GM21717 (cell line): ENCODE results near the gene MYO15B.

Source experiments
- ATAC-seq: cut with Tn5 transposase; IDR thresholded peaks from one replicate; pipeline ENCODE4 v1.9.1; 2021; ENCODE audit warnings: mild to moderate bottlenecking, moderate library complexity; ENCODE audit not compliant: unreplicated experiment

The MYO15B gene

DNA sequence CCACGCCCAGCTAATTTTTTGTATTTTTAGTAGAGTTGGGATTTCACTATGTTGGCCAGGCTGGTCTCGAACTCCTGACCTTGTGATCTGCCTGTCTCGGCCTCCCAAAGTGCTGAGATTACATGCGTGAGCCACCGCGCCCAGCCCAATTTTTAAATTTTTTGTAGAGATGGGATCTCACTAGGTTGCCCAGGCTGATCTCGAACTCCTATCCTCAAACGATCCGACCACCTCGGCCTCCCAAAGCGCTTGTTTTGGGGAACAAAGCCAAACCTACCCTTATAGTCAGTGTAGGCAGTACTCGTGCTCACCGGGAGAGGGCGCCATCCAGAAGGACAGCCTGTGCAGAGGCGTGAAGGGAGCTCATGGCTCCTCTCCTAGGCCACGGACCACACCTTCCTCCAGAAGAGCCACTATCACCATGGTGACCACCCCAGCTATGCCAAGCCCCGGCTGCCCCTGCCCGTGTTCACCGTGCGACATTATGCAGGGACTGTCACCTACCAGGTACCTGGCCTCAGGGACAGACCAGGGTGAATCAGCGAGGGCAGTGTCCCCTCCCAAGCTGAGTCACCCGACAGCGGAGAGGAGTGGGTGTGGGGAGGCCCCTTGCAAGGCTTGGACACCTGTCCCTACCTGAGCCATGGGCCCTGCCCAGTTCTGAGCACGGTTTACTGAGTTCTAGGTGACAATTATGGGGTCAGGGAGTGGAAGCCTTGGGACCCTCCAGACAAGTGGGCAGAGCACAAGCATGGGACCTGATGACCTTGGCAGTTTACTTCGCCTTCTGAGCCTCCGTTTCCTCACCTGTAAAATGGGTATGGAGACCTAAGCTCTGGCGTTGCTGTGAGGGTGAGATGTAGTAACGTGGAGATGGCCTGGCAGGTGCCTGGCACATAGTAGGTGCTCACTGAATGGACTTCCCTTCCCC is 13.7 kb downstream of the MYO15B start:
- no peak for ATAC-seq

DNA sequence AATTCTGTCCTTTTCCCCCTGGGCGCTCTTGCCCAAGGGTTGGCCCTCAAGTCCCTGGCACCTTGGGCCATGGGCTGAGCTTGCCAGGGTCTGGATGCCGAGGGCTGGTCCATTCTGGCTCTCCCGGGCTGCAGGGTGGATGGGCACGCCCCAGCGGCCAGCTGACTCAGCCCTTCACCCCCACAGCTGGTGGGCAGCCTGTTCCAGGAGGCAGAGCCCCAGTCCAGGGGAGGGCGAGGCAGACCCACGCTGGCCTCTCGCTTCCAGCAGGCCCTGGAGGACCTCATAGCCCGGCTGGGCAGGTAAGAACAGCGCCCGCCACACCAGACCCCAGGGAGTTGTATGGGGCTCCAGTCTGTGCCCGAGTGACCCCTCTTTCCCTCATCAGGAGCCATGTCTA is 15.0 kb downstream of the MYO15B start:
- no peak for ATAC-seq

DNA sequence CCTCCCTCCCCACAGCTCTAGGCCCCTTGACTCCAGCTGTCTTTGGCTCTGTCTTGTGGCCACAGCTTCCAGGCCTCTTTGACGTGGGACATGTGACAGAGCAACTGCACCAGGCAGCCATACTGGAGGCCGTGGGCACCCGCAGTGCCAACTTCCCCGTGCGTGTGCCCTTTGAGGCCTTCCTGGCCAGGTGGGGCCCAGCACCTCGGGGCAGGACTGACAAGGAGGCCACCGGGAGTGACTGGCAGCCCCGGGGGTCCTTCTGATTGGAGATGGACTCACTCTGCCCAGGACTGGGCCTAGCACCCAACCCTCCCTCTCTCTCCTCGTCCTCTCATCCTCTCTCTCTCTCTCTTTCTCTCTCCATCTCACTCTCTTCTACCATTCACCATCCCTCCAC is 15.5 kb downstream of the MYO15B start:
- no peak for ATAC-seq

DNA sequence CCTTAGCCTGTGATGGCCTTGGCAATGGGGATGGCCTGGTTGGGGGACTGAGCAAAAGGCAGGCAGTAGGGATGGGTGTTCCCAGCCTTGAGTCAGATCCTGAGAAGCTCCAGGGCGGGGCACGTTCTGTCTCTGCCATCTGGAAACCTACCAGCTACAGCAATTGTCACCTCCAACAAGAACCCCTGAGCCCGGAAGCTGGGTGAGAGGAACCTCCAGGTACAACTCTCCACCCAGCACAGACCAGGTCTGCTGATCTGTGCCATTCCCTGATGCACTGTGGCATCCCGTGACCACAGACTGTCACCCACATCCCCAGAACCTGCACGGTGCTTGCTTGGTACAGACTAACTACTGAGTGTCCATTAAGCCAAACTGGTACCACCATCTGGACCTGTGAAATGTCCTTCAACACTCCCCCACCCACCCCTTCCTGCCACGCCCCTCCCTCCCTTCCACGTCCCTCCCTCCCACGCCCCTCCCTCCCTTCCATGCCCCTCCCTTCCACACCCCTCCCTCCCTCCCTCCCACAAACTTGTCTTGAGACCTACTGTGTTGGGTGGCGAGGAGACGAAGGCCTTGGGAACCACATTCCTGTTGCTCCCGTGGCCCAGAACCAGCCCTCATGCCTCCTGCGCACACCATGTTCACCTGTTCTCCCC is 16.6 kb downstream of the MYO15B start:
- ATAC-seq = no peak

DNA sequence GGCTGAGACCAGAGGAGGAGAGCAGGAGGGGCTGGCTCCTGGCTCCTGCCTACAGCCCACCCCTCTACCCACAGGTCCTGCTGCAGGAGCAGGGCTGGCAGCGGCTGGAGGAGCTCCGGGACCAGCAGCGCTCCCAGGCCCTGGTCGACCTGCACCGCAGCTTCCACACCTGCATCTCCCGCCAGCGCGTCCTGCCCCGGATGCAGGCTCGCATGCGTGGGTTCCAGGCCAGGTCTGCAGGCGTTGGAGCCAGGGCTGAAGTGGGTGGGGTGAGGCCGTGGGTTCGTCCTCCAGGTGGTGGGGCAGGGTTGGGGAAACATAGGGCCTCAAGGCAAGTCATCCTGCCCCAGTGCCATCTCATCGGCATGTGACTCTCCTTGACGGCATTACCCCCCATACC is 18.2 kb downstream of the MYO15B start:
- ATAC-seq = no peak

DNA sequence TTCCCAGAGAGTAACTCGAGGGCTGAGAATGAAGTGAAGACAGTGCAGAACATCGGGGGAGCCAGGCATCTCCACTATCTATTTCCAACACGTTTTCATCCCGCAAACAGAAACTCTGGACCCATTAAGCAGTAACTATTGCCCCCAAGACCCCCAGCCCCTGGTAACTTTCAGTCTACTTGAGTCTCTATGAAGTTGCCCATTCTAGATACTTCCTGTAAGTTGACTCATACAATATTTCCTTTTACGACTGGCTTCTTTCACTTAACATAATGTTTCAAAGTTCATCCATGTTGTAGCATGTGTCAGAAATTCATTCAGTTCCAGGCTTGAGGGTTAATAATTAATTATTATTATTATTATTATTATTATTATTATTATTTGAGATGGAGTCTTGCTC is 19.5 kb downstream of the MYO15B start:
- no peak for ATAC-seq

DNA sequence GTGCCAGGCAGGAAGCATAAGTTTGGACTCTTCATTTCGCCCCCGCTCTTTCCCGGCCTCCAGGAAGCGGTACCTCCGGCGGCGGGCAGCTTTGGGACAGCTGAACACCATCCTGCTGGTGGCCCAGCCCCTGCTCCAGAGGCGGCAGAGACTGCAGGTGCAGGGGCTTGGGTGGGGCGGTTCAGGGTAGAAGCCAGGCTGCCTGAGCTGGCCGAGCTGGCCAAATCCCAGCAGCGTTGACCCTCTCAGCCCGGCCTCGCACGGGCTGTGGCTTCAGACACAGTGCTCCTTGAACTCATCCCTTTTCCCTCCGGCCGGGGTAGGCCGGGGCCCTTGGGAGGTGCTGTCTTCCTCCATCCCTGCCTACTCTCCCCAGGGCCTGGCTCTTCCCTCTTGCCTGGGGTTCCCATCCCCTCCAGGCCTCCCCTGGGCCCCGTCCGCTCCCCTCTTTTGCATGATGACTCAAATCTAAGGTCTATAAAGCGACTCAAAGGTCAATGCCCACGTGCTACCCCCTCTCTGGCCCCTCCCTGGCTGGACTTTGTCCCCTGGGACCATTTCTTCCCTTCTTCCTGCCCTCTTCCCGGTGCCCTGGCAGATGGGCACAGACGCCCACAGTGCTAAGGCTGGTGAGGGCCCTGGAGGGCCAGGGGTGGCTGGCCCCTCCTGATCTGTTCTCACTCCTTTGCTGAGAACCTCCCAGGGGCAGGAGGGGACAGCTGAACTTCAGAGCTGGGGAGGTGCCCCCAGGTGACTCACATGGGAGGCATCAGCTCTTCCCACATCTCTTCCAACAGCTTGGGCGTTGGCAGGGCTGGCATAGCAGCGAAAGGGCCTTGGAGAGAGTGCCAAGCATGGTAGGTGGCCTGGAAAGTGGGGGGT is 22.7 kb downstream of the MYO15B start:
- no peak for ATAC-seq

DNA sequence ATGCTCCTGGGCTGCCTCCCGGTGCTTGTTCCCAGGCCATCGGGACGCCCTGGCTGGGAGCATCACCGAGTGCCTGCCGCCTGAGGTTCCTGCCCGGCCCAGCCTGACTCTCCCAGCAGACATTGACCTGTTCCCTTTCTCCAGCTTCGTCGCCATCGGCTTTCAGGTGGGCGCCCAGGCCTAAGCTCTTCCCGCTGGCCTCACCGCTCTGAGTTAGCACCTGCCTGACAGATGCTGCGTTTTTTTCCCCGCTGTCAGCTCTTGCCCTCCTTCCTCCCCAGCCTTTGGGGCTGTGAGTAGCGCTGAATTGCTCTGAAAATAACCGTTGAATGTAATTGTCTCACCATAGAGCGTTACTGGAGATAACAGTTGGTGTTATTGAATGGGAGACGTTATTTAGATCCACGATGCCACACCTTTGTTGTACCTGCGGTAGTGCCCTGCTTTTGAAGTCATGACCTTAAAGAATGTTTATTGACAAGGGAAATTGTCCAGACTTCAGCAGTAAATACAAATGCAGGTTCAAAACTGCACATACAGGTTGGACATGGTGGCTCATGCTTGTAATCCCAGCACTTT is 24.3 kb downstream of the MYO15B start:
- no peak for ATAC-seq

DNA sequence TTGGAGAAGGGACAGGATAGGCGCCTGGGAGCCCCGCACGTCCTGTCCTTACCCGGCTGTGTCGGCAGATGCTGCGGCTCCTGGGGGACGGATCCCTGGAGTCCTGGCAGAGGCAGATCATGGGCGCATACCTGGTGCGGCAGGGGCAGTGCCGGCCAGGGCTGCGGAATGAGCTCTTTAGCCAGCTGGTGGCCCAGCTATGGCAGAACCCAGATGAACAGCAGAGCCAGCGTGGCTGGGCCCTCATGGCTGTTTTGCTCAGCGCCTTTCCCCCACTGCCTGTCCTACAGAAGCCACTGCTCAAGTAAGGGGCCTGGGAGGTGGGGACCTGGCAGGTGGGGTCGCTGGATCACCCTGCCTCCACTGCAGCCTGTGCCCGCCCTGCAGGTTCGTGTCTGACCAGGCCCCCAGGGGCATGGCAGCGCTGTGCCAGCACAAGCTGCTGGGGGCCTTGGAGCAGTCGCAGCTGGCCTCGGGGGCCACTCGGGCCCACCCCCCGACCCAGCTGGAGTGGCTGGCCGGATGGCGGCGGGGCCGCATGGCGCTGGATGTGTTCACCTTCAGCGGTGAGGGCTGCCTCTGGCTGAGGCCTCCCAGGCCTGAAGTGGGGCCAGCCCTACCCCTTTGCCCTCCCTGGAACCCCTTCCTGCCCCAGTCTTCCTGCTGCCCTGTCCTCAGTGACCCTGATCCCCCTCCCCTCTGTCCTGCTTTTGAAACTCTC is 25.5 kb downstream of the MYO15B start:
- no peak for ATAC-seq

DNA sequence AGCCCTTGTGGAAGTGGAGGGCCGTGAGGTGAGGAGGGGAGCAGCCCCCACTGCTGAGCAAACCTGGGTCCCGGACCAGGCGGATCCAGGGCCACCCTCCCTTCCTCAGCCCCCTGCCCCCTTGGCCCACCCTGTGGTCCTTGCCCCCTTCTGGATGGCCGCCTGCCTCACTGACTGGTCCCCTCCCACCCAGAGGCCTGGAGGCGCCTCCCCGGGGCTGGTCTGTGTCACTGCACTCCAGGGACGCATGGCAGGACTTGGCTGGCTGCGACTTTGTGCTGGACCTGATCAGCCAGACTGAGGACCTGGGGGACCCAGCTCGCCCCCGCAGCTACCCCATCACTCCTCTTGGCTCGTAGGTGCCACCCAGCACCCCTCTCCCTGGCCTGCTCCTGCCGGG is 26.4 kb downstream of the MYO15B start:
- ATAC-seq = no peak

DNA sequence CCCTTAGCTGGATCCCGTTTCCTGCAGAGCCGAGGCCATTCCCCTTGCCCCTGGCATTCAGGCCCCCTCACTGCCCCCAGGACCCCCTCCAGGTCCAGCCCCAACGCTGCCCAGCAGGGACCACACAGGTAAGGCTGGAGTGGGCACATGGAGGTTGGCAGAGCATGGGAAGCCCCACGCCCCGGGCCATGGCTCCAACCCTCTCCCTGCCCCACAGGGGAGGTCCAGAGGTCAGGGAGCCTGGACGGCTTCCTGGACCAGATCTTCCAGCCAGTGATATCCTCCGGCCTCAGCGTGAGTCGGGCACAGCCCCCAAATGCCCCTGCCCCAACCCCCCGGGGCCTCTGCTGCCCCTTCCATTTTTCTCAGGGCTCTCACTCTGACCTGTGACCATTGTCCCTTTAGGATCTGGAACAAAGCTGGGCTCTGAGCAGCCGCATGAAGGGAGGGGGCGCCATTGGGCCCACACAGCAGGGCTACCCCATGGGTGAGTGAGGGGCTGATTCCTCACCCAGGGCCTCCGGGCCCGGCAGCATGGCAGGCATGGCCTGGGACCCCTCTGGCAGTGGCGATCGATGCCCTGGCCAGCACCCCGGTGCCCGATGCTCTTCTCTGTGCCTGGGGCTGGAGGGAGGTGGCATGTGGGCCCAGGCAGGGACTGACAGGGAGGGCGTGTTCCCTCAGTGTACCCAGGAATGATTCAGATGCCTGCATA is 27.1 kb downstream of the MYO15B start:
- ATAC-seq = no peak

DNA sequence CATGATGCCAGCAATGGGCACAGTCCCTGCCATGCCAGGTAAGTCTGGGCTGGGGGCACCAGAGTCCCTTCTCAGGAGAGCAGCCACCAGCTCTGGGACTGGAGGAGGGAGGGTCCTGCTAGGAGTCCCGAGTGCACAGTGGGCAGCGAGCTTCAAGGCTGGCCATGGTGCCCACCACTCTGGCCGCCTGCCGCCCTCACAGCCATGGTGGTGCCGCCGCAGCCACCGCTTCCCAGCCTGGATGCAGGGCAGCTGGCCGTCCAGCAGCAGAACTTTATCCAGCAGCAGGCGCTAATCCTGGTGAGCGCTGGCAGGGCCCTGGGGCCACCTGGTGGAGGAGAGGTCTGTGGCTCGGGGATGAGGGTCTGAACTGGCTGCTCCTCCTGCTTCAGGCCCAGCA is 27.7 kb downstream of the MYO15B start:
- no peak for ATAC-seq

DNA sequence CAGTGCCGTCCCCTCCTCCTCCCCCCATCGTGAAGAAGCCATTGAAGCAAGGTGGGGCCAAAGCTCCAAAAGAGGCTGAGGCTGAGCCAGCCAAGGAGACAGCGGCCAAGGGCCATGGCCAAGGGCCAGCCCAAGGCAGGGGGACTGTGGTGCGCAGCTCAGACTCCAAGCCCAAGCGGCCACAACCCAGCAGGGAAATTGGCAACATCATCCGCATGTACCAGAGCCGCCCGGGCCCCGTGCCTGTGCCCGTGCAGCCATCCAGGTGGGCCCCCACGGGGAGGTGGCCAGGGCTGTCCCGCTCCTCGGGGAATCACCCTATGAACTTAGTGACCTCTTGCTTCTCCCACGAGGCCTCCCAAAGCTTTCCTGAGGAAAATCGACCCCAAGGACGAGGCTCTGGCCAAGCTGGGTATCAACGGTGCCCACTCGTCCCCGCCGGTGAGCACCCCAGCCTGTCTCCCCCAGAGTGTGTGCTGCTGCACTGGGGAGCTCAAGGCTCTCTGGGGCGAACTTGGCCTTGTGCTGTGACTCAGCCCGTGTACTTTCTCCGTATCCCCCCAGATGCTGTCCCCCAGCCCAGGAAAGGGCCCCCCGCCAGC is 29.0 kb downstream of the MYO15B start:
- ATAC-seq = no peak

DNA sequence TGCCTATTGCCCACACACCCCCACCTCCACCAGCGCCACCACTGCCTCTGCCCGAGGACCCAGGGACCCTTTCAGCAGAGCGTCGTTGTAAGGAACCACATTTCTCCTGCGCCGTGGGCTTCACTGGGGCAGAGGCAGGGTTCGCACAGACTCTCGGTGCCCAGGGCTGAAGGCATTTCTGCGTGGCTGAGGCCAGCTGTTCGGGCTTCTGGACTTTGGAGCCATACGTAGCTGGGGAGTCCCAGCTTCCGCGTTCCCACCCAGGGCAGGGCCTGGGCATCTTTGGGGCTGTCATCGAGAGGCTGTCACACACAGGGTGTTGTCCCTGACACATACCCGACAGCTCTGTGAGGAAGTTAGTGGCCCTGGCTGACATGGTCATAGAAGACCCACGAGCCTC is 29.6 kb downstream of the MYO15B start:
- no peak for ATAC-seq

DNA sequence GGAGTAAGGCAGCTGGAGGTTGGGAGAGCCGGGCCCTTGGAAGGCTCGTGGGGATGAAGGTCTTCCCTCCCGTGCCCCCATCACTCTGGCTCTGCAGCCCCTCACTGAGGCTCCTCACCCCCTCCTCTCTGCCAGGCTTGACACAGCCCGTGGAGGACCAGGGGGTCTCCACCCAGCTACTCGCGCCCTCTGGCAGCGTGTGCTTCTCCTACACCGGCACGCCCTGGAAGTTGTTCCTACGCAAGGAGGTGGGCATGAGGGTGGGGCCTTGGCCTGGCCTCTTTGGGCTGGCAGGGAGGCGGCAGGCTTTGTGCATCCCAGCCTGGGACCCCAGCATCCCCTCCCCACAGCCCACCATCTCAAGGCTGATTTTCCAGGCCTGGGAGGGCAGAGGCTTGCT is 30.1 kb downstream of the MYO15B start:
- no peak for ATAC-seq

DNA sequence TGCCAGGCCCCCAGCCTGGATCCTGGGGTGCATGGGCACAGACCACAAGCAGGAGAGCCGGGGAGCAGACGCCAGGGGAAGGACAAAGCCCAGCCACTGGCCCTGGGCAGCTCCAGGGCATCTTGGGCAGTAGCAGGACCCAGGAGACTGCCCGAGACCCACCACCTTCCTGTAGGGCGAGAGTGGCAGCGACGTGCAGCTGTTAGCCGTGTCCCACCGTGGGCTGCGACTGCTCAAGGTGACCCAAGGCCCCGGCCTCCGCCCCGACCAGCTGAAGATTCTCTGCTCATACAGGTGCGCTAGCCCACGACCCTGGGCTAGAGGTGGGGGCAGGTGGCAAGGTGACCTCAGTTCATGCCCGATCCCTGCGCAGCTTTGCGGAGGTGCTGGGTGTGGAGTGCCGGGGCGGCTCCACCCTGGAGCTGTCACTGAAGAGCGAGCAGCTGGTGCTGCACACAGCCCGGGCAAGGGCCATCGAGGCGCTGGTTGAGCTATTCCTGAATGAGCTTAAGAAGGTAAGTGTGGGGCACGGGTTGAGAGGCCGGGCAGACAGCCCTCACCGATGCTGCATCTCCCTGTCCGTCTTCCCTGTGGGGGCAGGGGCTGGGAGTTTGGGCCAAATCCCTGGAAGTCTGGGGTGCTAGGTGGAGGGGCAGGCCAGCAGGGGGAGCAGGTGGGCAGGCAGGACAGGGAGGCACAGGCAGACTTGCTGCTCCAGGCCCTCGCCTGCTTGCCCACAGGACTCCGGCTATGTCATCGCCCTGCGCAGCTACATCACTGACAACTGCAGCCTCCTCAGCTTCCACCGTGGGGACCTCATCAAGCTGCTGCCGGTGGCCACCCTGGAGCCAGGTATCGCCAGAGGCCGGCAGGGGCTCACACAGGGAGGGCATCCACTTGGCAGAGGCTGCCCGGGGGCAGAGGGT is 32.2 kb downstream of the MYO15B start:
- no peak for ATAC-seq

DNA sequence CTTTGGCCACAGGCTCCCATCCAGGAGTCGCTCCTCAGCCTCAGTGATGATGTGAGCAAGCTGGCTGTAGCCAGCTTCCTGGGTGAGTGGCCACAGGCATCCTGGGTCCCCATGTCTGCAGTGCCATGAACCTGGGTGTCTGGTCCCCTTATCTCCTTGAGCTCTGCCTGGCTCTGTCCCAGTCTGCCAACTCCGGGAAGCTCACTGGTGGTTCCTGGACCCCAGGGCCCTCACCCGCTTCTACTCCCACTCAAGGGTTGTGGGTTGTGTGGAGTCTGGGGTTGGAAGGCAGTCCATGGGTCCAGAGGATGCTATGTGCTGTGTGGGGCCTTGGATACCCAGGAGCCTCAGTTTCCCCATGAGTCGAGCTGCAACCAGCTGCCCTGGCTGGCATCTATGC is 33.9 kb downstream of the MYO15B start:
- ATAC-seq = no peak

DNA sequence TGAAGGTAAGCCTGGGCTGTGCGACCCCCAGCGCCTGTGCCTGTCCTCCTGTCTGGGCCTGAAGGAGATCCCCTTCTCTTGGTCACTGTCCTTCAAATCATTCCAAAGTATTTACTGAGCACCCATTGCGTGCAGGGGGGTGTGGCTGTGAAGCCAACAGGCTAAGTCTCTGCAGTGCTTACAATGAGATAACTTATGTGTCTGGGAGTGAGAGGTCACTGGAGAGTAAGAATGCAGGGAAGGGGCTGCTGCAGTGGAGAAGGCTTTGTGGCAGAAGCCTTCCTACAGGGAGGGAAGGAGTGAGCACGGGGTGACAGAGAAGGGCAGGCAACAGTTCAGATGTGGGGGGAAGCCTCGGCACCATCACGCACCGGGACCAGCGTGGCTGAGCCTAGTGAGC is 34.5 kb downstream of the MYO15B start:
- ATAC-seq = no peak
